Subcutaneous adipose tissue (tissue), 4 donors: Measurements from ENCODE around the gene TMEM94. TPM values are rescaled to one million over a fixed set of nuclear protein-coding genes. Genes with fewer than 3 reads are reported as not detected.

Source experiments
- CTCF ChIP-seq: fragments of 450-650 bp; IDR thresholded peaks from one replicate; pipeline ENCODE4 v1.5.1; 2016; ENCODE audit warnings: low read depth, mild to moderate bottlenecking, control low read depth, antibody characterized with exemption, moderate library complexity
- small RNA-seq: library from RNA; depleted of rRNA; stranded (forward); fragments of <200 nt; gene quantifications from one replicate; pipeline ENCODE3, GENCODE V24; 2016
- total RNA-seq, 4 donors: library from RNA; depleted of rRNA; stranded (reverse); fragments of >200 nt; gene quantifications; one replicate each; pipeline ENCODE4 v1.1.0, GENCODE V29; 2016

Gene TMEM94
- total RNA-seq, 4 donors from 2014 or later: 35.0 to 80.2 (median 45.9) TPM

GRCh38 chr17:75540923-75541503, 84.6 kb downstream of the TMEM94 start:
- TF ChIP-seq CTCF: no peak

GRCh38 chr17:75542229-75542628, 85.8 kb downstream of the TMEM94 start:
- no peak for TF ChIP-seq CTCF

- TF ChIP-seq CTCF: no peak
These were observed 86.4 kb downstream of the TMEM94 start for GRCh38 chr17:75542728-75543336.

- TF ChIP-seq CTCF: no peak
These were observed 87.8 kb downstream of the TMEM94 start for GRCh38 chr17:75544250-75544649.

- TF ChIP-seq CTCF: no peak
These were observed 89.7 kb downstream of the TMEM94 start for GRCh38 chr17:75546181-75546580.

GRCh38 chr17:75547091-75547490, 90.7 kb downstream of the TMEM94 start:
- no peak for TF ChIP-seq CTCF

GRCh38 chr17:75548813-75549212, 92.4 kb downstream of the TMEM94 start:
- TF ChIP-seq CTCF: no peak

Small RNA genes within 50 kb of the gene (small RNA-seq; reads per million reads assigned to genes)
- gene RF00019: 0.49 reads per million
- not detected for gene RNU6-938P

Other genes with a start within 250 kb of the TMEM94 start
- gene GGA3, start 195.0 kb upstream of the TMEM94 start, total RNA-seq: 10 to 100 TPM; 21.5 to 36.0 (median 25.0) TPM
- 10 to 100 TPM; 25.7 to 42.8 (median 38.5) TPM for gene MRPS7, start 194.8 kb upstream of the TMEM94 start, total RNA-seq
- gene MIF4GD, start 185.4 kb upstream of the TMEM94 start, total RNA-seq: 10 to 100 TPM; 14.3 to 44.2 (median 31.1) TPM
- gene SLC25A19, start 167.2 kb upstream of the TMEM94 start, total RNA-seq: 10 to 100 TPM in 3 of 4 donors, 1 to 10 TPM in 1; 8.4 to 18.5 (median 14.3) TPM
- 100 to 1,000 TPM in 2 of 4 donors, 10 to 100 TPM in 2; 69.3 to 133 (median 114) TPM for gene GRB2, start 51.0 kb upstream of the TMEM94 start, total RNA-seq
- 10 to 100 TPM in 2 of 4 donors, 1 to 10 TPM in 2; 5.6 to 26.6 (median 10.2) TPM for gene CASKIN2, start 58.9 kb downstream of the TMEM94 start, total RNA-seq
- 10 to 100 TPM in 3 of 4 donors, 1 to 10 TPM in 1; 9.5 to 23.8 (median 17.3) TPM for gene TSEN54, start 59.9 kb downstream of the TMEM94 start, total RNA-seq
- gene LLGL2, start 69.1 kb downstream of the TMEM94 start, total RNA-seq: 1 to 10 TPM; 2.0 to 7.3 (median 3.5) TPM
- 100 to 1,000 TPM in 1 of 4 donors, 10 to 100 TPM in 3; 51.5 to 191 (median 73.5) TPM for gene MYO15B, start 131.2 kb downstream of the TMEM94 start, total RNA-seq
- 1 to 10 TPM in 1 of 4 donors, under 1 TPM in 1, not detected in 2; 0.66 to 1.9 TPM for gene SMIM5, start 176.8 kb downstream of the TMEM94 start, total RNA-seq
- gene RECQL5, start 210.5 kb downstream of the TMEM94 start, total RNA-seq: 10 to 100 TPM in 2 of 4 donors, 1 to 10 TPM in 2; 7.7 to 23.4 (median 15.5) TPM
- 10 to 100 TPM; 58.0 to 78.9 (median 61.7) TPM for gene SAP30BP, start 210.7 kb downstream of the TMEM94 start, total RNA-seq